Measurements from ENCODE around the gene MGLL. TPM values are rescaled to one million over a fixed set of nuclear protein-coding genes. Genes with fewer than 3 reads are reported as not detected.

The MGLL gene
- total and polyA plus RNA-seq, 8 donors = 10.5 to 118 (median 37.9) TPM

GRCh38 chr3:127786353-127787070 is 35.8 kb downstream of the MGLL start:
- peaks cover 18 to 78% (median 55%) of the 10 kb centered on the region in 4 donors for H3K4me1 ChIP-seq
- no peaks in the 10 kb centered on the region for H3K27me3 ChIP-seq
- no peak overlapping the region for H3K4me3 ChIP-seq
- peak overlapping the region in 4 of 5 donors; percentile 67 to 85 (median 76) for H3K27ac ChIP-seq
- TF ChIP-seq, protein P1, sequence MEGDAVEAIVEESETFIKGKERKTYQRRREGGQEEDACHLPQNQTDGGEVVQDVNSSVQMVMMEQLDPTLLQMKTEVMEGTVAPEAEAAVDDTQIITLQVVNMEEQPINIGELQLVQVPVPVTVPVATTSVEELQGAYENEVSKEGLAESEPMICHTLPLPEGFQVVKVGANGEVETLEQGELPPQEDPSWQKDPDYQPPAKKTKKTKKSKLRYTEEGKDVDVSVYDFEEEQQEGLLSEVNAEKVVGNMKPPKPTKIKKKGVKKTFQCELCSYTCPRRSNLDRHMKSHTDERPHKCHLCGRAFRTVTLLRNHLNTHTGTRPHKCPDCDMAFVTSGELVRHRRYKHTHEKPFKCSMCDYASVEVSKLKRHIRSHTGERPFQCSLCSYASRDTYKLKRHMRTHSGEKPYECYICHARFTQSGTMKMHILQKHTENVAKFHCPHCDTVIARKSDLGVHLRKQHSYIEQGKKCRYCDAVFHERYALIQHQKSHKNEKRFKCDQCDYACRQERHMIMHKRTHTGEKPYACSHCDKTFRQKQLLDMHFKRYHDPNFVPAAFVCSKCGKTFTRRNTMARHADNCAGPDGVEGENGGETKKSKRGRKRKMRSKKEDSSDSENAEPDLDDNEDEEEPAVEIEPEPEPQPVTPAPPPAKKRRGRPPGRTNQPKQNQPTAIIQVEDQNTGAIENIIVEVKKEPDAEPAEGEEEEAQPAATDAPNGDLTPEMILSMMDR (IDR thresholded peaks at IDR 0.05) = no peak
- TF ChIP-seq EP300 (IDR thresholded peaks at IDR 0.05) (no peak), POLR2AphosphoS5 (IDR thresholded peaks at IDR 0.05) (peak in 2 of 3 donors; percentile 44 to 46)
- 55 to 77% (median 59%) methylated on average over 16 to 19 of the region's 19 CpGs for WGBS, 5 donors
- H3K36me3 ChIP-seq = no peaks in the 10 kb centered on the region
- intact Hi-C loops (cut with DNase I; ENCODE audit: low total_unique reads) = no loop called here
- peak; percentile 53 to 93 for DNase-seq
- no peaks in the 10 kb centered on the region for H3K9me3 ChIP-seq

- DNase-seq = no peak
- no peaks in the 10 kb centered on the region for H3K36me3 ChIP-seq
- H3K4me3 ChIP-seq = no peak overlapping the region
- TF ChIP-seq EP300 (IDR thresholded peaks at IDR 0.05) (no peak), POLR2A (IDR thresholded peaks at IDR 0.05) (no peak), POLR2AphosphoS5 (IDR thresholded peaks at IDR 0.05) (no peak)
- TF ChIP-seq, protein P1 (IDR thresholded peaks at IDR 0.05) = no peak
- 54 to 71% (median 62%) methylated on average over 7 to 12 of the region's 12 CpGs for WGBS, 5 donors
- no peaks in the 10 kb centered on the region for H3K27me3 ChIP-seq
- peak overlapping the region in 4 of 5 donors; percentile 67 to 85 (median 76) for H3K27ac ChIP-seq
- intact Hi-C loops (cut with DNase I; ENCODE audit: low total_unique reads) = no loop called here
- H3K4me1 ChIP-seq = peaks cover 14 to 78% (median 53%) of the 10 kb centered on the region in 4 donors
- no peaks in the 10 kb centered on the region for H3K9me3 ChIP-seq
These were observed 36.5 kb downstream of the MGLL start for GRCh38 chr3:127785711-127786265.

GRCh38 chr3:127784865-127785710 is 37.2 kb downstream of the MGLL start:
- no peak overlapping the region for H3K4me3 ChIP-seq
- H3K36me3 ChIP-seq = no peaks in the 10 kb centered on the region
- H3K9me3 ChIP-seq = no peaks in the 10 kb centered on the region
- TF ChIP-seq POLR2AphosphoS5 (IDR thresholded peaks at IDR 0.05) (no peak), EP300 (IDR thresholded peaks at IDR 0.05) (no peak), POLR2A (IDR thresholded peaks at IDR 0.05) (no peak)
- TF ChIP-seq, protein P1 (IDR thresholded peaks at IDR 0.05) = no peak
- intact Hi-C loops (cut with DNase I; ENCODE audit: low total_unique reads) = no loop called here
- no peaks in the 10 kb centered on the region for H3K27me3 ChIP-seq
- H3K4me1 ChIP-seq = peaks cover 18 to 79% (median 54%) of the 10 kb centered on the region in 4 donors
- peak; percentile 45 to 68 for DNase-seq
- WGBS, 5 donors = 41 to 58% (median 50%) methylated on average over 12 of the region's 12 CpGs
- H3K27ac ChIP-seq = peak overlapping the region in 4 of 5 donors; percentile 67 to 85 (median 76)

GRCh38 chr3:127784283-127784682 is 38.0 kb downstream of the MGLL start:
- Histone ChIP-seq H3K4me3 (no peak overlapping the region), H3K9me3 (no peaks in the 10 kb centered on the region), H3K36me3 (no peaks in the 10 kb centered on the region), H3K27ac (peak overlapping the region in 3 of 5 donors; percentile 72 to 85 (median 81)), H3K27me3 (no peaks in the 10 kb centered on the region), H3K4me1 (peaks cover 18 to 85% (median 56%) of the 10 kb centered on the region in 4 donors)
- TF ChIP-seq POLR2AphosphoS5 (IDR thresholded peaks at IDR 0.05) (no peak), EP300 (IDR thresholded peaks at IDR 0.05) (no peak), POLR2A (IDR thresholded peaks at IDR 0.05) (no peak)
- TF ChIP-seq, protein P1 (IDR thresholded peaks at IDR 0.05) = no peak
- no peak for DNase-seq
- intact Hi-C loops (cut with DNase I; ENCODE audit: low total_unique reads) = no loop called here
- WGBS, 5 donors = 88 to 96% (median 89%) methylated on average over 7 of the region's 7 CpGs
